K562 (cell line): Measurements from ENCODE around the gene DDC. TPM values are rescaled to one million over a fixed set of nuclear protein-coding genes. Genes with fewer than 3 reads are reported as not detected.

ENCODE experiments used
- ATAC-seq: fragments of 200-7000 bp; cut with Tn5 transposase; 3 replicates; pipeline ENCODE4 v1.9.1; 2020; ENCODE audit warnings: moderate library complexity
- BruUV-seq: library from RNA; stranded (reverse); fragments of 400-500 nt; replicated peaks from 2 replicates; lab custom pipeline; 2021; lab: Mats Ljungman, UMichigan
- CTCF ChIA-PET: fragments of 300-600 bp; formaldehyde crosslinking; extraction: SDS; loops from one replicate; lab custom pipeline; 2021; ENCODE audit warnings: low intra/inter-chr PET ratio; lab: Yijun Ruan, JAX
- POLR2A ChIA-PET: fragments of 300-600, 350-650 bp; sonication (Branson Sonifier 250); formaldehyde crosslinking; extraction: SDS; loops from one replicate; lab custom pipeline; 2021; ENCODE audit warnings: antibody characterized with exemption, inconsistent platforms; lab: Yijun Ruan, JAX
- DNase-seq, 4 experiments: peaks; one replicate each; pipeline versions ENCODE4 v3.0.0 to v3.0.0-alpha.2; 2011 to 2018; ENCODE audit warnings: low spot score in 3 of 4, mixed read lengths in 3 of 4; ENCODE audit errors: extremely low read depth in 1 of 4
- FAIRE-seq: peaks from 2 replicates; lab custom pipeline; 2011; peaks lifted over from hg19 to GRCh38; lab: Jason Lieb, UNC
- H2AFZ ChIP-seq: 2 replicates; pipeline ENCODE4 v1.6.0; 2011; ENCODE audit warnings: low read depth, low read length, control low read depth, inconsistent platforms
- H3K27ac ChIP-seq: fragments of 200-600 bp; 3 replicates; pipeline ENCODE4 v1.8.0; 2011; ENCODE audit warnings: low read depth, mild to moderate bottlenecking, control low read depth, inconsistent platforms, low read length, moderate library complexity, mixed read lengths; ENCODE audit errors: extremely low read depth
- H3K27me3 ChIP-seq, 2 experiments: fragments of 300-600 bp in 1 of 2; 2 replicates in 1 of 2; 3 replicates in 1 of 2; pipeline versions ENCODE4 v1.6.0 to v1.8.0; 2011; ENCODE audit warnings: inconsistent platforms in 2 of 2, low read length in 2 of 2, mild to moderate bottlenecking in 1 of 2, mixed read lengths in 1 of 2, moderate library complexity in 1 of 2; ENCODE audit not compliant: control insufficient read depth in 2 of 2, insufficient read depth in 2 of 2
- H3K36me3 ChIP-seq: fragments of 300-600 bp; 3 replicates; pipeline ENCODE4 v1.8.0; 2011; ENCODE audit warnings: mild to moderate bottlenecking, low read length, inconsistent platforms; ENCODE audit not compliant: control insufficient read depth, insufficient read depth
- H3K4me1 ChIP-seq, 2 experiments: fragments of 200-600 bp in 1 of 2; replicated peaks in 1 of 2; 2 replicates in 1 of 2; 3 replicates in 1 of 2; pipeline versions ENCODE4 v1.5.1 to v1.8.0; 2011; ENCODE audit warnings: inconsistent platforms in 2 of 2, low read length in 2 of 2, mild to moderate bottlenecking in 1 of 2, mixed read lengths in 1 of 2, moderate library complexity in 1 of 2; ENCODE audit not compliant: control insufficient read depth in 2 of 2, insufficient read depth in 2 of 2
- H3K4me2 ChIP-seq: 2 replicates; pipeline ENCODE4 v1.6.1; 2011; ENCODE audit warnings: low read length, control low read depth, inconsistent platforms, mixed read lengths; ENCODE audit not compliant: insufficient read depth
- H3K4me3 ChIP-seq: fragments of 200-600 bp; sonication (generic), shearing (Covaris generic); 2 replicates; pipeline ENCODE4 v1.5.1; 2016; ENCODE audit warnings: control low read depth, inconsistent platforms
- H3K79me2 ChIP-seq: fragments of 200-600 bp; 3 replicates; pipeline ENCODE4 v1.8.0; 2011; ENCODE audit warnings: low read length, inconsistent platforms; ENCODE audit not compliant: control insufficient read depth, insufficient read depth
- H3K9ac ChIP-seq, 2 experiments: 2 replicates each; pipeline versions ENCODE4 v1.6.0 to v1.6.1; 2011; ENCODE audit warnings: low read depth in 2 of 2, low read length in 2 of 2, control low read depth in 1 of 2, inconsistent platforms in 1 of 2, mild to moderate bottlenecking in 1 of 2, mixed read lengths in 1 of 2; ENCODE audit not compliant: insufficient read depth in 1 of 2
- H3K9me1 ChIP-seq: one replicate; pipeline ENCODE4 v1.6.0; 2011; ENCODE audit warnings: inconsistent platforms, mild to moderate bottlenecking, low read length, moderate library complexity; ENCODE audit not compliant: control insufficient read depth, insufficient read depth
- H3K9me3 ChIP-seq: replicated peaks from 2 replicates; pipeline ENCODE4 v1.5.1; 2011; ENCODE audit warnings: low read depth, low read length, inconsistent platforms; ENCODE audit not compliant: control insufficient read depth, insufficient read depth
- H4K20me1 ChIP-seq: replicated peaks from 2 replicates; pipeline ENCODE4 v1.6.1; 2011; ENCODE audit warnings: low read length, inconsistent platforms, mixed read lengths; ENCODE audit not compliant: control insufficient read depth, insufficient read depth
- CCAR2 ChIP-seq: fragments of 200-400 bp; formaldehyde crosslinking; IDR thresholded peaks from 2 replicates; pipeline ENCODE4 v1.6.1; 2017; ENCODE audit warnings: mild to moderate bottlenecking, low read depth, low read length
- ZNF324 ChIP-seq: fragments of 250-450 bp; sonication (Bioruptor Pico); IDR thresholded peaks from 2 replicates; pipeline ENCODE4 v1.4.0; 2020; ENCODE audit warnings: mild to moderate bottlenecking
- ZNF551 ChIP-seq: fragments of 250-450 bp; sonication (Bioruptor Pico); IDR thresholded peaks from 2 replicates; pipeline ENCODE4 v1.5.0; 2021; ENCODE audit warnings: mild to moderate bottlenecking, moderate library complexity
- WGBS: fragments of 100-300 bp; shearing (Covaris generic); methylation state at CpG from one replicate; pipeline ENCODE4 v1.1.6; 2016; ENCODE audit warnings: low coverage, mixed read lengths; ENCODE audit not compliant: insufficient coverage; ENCODE audit errors: missing lambda C conversion rate; 5-methylcytosine and 5-hydroxymethylcytosine counted together
- in situ Hi-C: fragments of 300-500 bp; cut with MboI; formaldehyde crosslinking; loops from 4 replicates; pipeline ENCODE4 v1.15.0; 2018; ENCODE audit warnings: inconsistent platforms, mixed read lengths
- intact Hi-C: fragments of 100-400 bp; cut with micrococcal nuclease; formaldehyde crosslinking; loops from 2 replicates; pipeline ENCODE4 v1.14.2; 2022
- polyA plus RNA-seq, 8 experiments: library from polyadenylated mRNA; depleted of rRNA in 4 of 8; stranded (reverse) in 5 of 8; unstranded in 3 of 8; fragments of >200 nt; fragmentation: Nextera tagmentation in 2 of 8; fragmentation: Illumina TruSeq in 1 of 8; extraction: Ambion mirVana in 2 of 8; extraction: Trizol in 1 of 8; gene quantifications; 2 replicates each; pipeline versions ENCODE4 v1.2.1 to v1.2.3, GENCODE V29; 2011 to 2014; ENCODE audit warnings: inconsistent platforms in 1 of 8, missing spikeins in 1 of 8
- total RNA-seq, 7 experiments: library from RNA; depleted of rRNA in 6 of 7; stranded (reverse); fragments of >200 nt in 6 of 7; fragmentation: Illumina TruSeq in 2 of 7; extraction: Trizol in 2 of 7; gene quantifications; 2 replicates each; pipeline versions ENCODE4 v1.2.1 to v1.2.3, GENCODE V29; 2011 to 2021; ENCODE audit warnings: low replicate concordance in 1 of 7
- TF ChIP-seq, protein P1 (sequence below), 2 experiments: fragments of 450-650 bp; IDR thresholded peaks; 2 replicates each; pipeline ENCODE4 v1.6.1; 2016; ENCODE audit warnings: mild to moderate bottlenecking in 2 of 2, borderline replicate concordance in 1 of 2, low read depth in 1 of 2, moderate library complexity in 1 of 2
- TF ChIP-seq, protein P2 (sequence below): sonication (generic); formaldehyde crosslinking; IDR thresholded peaks from 2 replicates; pipeline ENCODE4 v1.4.0; 2020; ENCODE audit warnings: mild to moderate bottlenecking, missing genetic modification reagents

DDC gene
- total and polyA plus RNA-seq, 9 of the 15 experiments (the other 6 are each of a cell fraction or from before 2014, with no cell fraction given): not detected

DNA sequence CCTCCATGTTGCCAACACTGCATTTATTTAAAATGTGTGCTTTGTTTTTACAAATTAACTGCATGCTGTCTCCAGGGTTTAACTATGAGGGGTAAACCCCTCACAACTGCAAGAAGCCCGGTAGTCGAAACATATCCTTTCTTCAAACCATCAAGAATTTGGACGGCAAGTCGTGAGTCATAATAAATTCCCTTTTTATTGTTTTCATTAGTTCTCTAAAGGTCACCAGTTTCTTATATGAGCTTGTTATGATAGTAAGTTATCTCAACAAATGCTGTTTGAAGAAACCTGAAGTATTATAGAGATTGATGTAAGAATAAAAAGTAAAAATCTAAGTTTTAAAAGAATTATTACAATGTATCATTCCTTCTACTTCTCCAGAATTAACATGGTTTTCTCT lies 102.8 kb downstream of the DDC start:
- WGBS: 10% methylated on average over 4 of the region's 4 CpGs
- no peaks in the 10 kb centered on the region for H3K9me3 ChIP-seq
- H3K79me2 ChIP-seq: no peaks in the 10 kb centered on the region
- intact Hi-C loops: loop anchor here (10.0 kb wide), 1 partner anchor 542 kb away; no protein-coding TSS in a partner anchor
- H3K27ac ChIP-seq: no peak overlapping the region
- CTCF ChIA-PET: no interaction called here
- no peak overlapping the region for H3K4me3 ChIP-seq
- no peak overlapping the region for H3K4me2 ChIP-seq
- peaks cover 16 to 43% of the 10 kb centered on the region in 2 experiments for H3K27me3 ChIP-seq
- no peak for TF ChIP-seq ZNF551 (CRISPR knock-in tag)
- BruUV-seq: no TSS peak
- FAIRE-seq: no peak
- ATAC-seq: no peak
- H4K20me1 ChIP-seq: no peaks in the 10 kb centered on the region
- no peaks in the 10 kb centered on the region for H3K9me1 ChIP-seq
- no peak overlapping the region for H3K9ac ChIP-seq
- in situ Hi-C loops: no loop called here
- H2AFZ ChIP-seq: no peak overlapping the region
- POLR2A ChIA-PET: interaction anchor here (1.0 kb wide), 1 partner anchor 620 kb away, joined by 3 read pairs; no protein-coding TSS in a partner anchor
- DNase-seq: no peak
- no peaks in the 10 kb centered on the region for H3K4me1 ChIP-seq
- no peaks in the 10 kb centered on the region for H3K36me3 ChIP-seq

DNA sequence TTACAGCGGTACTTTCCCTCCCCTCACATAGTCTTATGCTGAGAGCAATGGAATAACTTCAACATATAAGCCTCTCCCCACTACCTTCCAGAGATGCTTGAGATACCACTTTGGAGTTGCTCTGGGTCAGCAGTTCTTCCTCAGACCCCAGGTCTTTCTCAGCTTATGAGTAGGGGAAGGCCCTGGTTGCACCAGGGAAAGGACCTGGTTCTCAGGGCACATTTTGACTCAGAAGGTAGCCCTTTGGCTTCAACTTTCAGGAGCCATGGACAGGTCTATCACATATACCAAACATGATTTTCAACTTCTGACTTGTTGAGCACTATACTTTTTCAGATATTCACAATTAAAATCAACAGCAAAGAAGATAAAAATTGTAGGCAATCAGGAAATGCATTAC lies 103.5 kb downstream of the DDC start:
- 18% methylated on average over 1 of the region's 1 CpG for WGBS
- ATAC-seq: no peak
- no TSS peak for BruUV-seq
- TF ChIP-seq, protein P1, sequence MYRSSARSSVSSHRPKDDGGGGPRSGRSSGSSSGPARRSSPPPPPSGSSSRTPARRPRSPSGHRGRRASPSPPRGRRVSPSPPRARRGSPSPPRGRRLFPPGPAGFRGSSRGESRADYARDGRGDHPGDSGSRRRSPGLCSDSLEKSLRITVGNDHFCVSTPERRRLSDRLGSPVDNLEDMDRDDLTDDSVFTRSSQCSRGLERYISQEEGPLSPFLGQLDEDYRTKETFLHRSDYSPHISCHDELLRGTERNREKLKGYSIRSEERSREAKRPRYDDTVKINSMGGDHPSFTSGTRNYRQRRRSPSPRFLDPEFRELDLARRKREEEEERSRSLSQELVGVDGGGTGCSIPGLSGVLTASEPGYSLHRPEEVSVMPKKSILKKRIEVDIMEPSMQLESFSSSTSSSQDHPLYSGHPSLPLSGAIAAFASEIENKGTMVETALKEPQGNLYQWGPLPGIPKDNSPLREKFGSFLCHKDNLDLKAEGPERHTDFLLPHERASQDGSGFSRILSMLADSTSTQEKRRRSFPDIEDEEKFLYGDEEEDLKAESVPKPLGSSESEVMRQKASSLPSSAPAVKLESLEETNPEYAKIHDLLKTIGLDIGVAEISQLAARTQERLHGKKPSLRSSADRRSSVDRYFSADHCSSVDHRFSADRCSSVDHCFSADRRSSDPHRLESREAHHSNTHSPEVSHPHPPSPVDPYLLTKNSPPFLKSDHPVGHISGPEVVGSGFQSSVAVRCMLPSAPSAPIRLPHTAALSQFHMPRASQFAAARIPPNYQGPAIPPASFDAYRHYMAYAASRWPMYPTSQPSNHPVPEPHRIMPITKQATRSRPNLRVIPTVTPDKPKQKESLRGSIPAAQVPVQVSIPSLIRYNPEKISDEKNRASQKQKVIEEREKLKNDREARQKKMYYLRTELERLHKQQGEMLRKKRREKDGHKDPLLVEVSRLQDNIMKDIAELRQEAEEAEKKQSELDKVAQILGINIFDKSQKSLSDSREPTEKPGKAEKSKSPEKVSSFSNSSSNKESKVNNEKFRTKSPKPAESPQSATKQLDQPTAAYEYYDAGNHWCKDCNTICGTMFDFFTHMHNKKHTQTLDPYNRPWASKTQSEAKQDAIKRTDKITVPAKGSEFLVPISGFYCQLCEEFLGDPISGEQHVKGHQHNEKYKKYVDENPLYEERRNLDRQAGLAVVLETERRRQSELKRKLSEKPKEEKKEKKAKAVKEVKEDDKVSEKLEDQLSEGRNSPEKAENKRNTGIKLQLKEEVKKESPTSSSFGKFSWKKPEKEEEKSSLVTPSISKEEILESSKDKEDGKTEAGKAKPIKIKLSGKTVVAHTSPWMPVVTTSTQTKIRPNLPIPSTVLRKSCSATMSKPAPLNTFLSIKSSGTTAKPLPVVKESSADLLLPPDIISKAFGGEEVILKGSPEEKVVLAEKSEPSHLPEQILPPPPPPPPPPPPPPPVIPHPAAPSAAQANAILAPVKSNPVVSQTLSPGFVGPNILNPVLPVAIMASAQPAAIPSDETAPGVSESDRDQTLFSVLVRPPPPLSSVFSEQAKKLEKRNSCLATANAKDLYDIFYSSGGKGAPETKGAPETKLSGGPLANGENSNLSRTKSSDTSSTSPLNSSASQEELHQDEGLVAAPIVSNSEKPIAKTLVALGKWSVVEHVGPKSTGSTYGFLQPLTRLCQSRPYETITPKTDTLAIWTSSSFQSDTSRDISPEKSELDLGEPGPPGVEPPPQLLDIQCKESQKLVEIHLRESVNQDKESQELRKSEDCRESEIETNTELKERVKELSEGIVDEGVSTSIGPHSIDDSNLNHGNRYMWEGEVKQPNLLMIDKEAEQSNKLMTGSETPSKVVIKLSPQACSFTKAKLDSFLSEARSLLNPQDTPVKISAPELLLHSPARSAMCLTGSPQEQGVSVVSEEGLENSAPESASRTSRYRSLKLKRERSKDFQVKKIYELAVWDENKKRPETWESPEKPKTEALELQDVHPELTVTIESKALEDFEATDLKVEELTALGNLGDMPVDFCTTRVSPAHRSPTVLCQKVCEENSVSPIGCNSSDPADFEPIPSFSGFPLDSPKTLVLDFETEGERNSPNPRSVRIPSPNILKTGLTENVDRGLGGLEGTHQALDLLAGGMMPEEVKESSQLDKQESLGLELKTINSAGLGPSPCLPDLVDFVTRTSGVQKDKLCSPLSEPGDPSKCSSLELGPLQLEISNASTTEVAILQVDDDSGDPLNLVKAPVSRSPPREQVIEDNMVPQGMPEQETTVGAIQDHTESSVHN (IDR thresholded peaks at IDR 0.05; ENCODE audit: borderline replicate concordance in 1 of 2, low read depth in 1 of 2): no peak
- TF ChIP-seq, protein P2, sequence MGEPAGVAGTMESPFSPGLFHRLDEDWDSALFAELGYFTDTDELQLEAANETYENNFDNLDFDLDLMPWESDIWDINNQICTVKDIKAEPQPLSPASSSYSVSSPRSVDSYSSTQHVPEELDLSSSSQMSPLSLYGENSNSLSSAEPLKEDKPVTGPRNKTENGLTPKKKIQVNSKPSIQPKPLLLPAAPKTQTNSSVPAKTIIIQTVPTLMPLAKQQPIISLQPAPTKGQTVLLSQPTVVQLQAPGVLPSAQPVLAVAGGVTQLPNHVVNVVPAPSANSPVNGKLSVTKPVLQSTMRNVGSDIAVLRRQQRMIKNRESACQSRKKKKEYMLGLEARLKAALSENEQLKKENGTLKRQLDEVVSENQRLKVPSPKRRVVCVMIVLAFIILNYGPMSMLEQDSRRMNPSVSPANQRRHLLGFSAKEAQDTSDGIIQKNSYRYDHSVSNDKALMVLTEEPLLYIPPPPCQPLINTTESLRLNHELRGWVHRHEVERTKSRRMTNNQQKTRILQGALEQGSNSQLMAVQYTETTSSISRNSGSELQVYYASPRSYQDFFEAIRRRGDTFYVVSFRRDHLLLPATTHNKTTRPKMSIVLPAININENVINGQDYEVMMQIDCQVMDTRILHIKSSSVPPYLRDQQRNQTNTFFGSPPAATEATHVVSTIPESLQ: no peak
- TF ChIP-seq CCAR2 (no peak), ZNF324 (CRISPR knock-in tag) (no peak)

More for the DNA sequence above, 103.5 kb downstream of the DDC start:
- Histone ChIP-seq H3K4me2 (no peak overlapping the region), H3K4me3 (no peak overlapping the region), H3K9me3 (no peaks in the 10 kb centered on the region), H3K9ac (no peak overlapping the region), H3K36me3 (no peaks in the 10 kb centered on the region), H4K20me1 (no peaks in the 10 kb centered on the region), H2AFZ (no peak overlapping the region), H3K4me1 (no peaks in the 10 kb centered on the region), H3K27ac (no peak overlapping the region), H3K27me3 (peaks cover 18 to 42% of the 10 kb centered on the region in 2 experiments), H3K79me2 (no peaks in the 10 kb centered on the region), H3K9me1 (no peaks in the 10 kb centered on the region)
- FAIRE-seq (no peak), DNase-seq (no peak)
- intact Hi-C loops: loop anchor here (10.0 kb wide), 1 partner anchor 543 kb away; no protein-coding TSS in a partner anchor
- in situ Hi-C loops: no loop called here
- CTCF ChIA-PET: no interaction called here
- POLR2A ChIA-PET: no interaction called here
